ENCODE measurements around the gene ICOS. TPM values are rescaled to one million over a fixed set of nuclear protein-coding genes. Genes with fewer than 3 reads are reported as not detected.

The ICOS gene
- total and polyA plus RNA-seq, 2 of the 8 experiments (the other 6 are each of a cell fraction or from before 2014, with no cell fraction given), result not detected

DNA sequence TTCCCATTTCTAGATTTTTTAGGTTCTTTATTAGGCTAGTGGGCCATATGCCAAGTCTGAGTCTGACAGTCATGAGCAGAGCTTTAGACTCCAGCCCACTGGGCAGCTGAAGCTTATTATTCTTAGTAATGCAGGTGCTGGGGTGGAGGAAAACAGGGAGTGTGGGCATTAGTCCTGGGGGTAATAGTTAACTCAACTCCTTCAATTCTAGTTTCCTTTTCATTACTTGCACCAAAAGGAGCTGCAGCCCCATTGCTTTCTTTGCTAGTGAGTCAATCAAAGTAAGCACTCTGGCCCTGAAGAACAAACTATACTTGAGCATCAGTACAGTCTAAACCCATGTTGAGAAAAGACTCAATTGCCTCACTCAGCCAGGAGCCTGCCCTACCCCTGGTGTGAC, 35.5 kb downstream of the ICOS start:
- H3K27ac ChIP-seq (ENCODE audit: low read depth, low read length), result no peak overlapping the region
- H2BK5ac ChIP-seq (ENCODE audit: low read depth, low read length), result no peak overlapping the region
- H2AFZ ChIP-seq (ENCODE audit: low read length), result no peak overlapping the region
- H2BK15ac ChIP-seq (ENCODE audit: low read length), result no peak overlapping the region
- no peak overlapping the region for H3K56ac ChIP-seq (replicated peaks; ENCODE audit: insufficient read length, low read depth, low read length)
- H2AK5ac ChIP-seq (ENCODE audit: low read depth, low read length), result no peak overlapping the region
- no peaks in the 10 kb centered on the region for H3K23me2 ChIP-seq (ENCODE audit: low read depth, low read length)
- H3K79me2 ChIP-seq (ENCODE audit: control insufficient read depth in 1 of 2, insufficient read depth in 2 of 2, low read length in 2 of 2), result no peaks in the 10 kb centered on the region
- no peaks in the 10 kb centered on the region for H3K27me3 ChIP-seq (replicated peaks in 1 of 4; ENCODE audit: control insufficient read depth in 3 of 4, extremely low read depth in 1 of 4, insufficient read depth in 3 of 4, low read length in 3 of 4)
- no peaks in the 10 kb centered on the region for H3K36me3 ChIP-seq (ENCODE audit: control insufficient read depth in 2 of 4, insufficient read depth in 4 of 4, low read length in 3 of 4)
- no peak overlapping the region for H2BK20ac ChIP-seq (ENCODE audit: low read length)
- POLR2A ChIA-PET (ENCODE audit: partially characterized antibody), result no interaction called here
- no peaks in the 10 kb centered on the region for H4K20me1 ChIP-seq (replicated peaks in 1 of 2; ENCODE audit: control insufficient read depth in 1 of 2, insufficient read depth in 2 of 2, low read length in 2 of 2)
- no peak overlapping the region for H3K4me3 ChIP-seq (ENCODE audit: extremely low read depth in 1 of 4, insufficient read depth in 2 of 4, low read depth in 3 of 4, low read length in 4 of 4)
- no peak overlapping the region for H2BK12ac ChIP-seq (ENCODE audit: low read depth, low read length)
- no peaks in the 10 kb centered on the region for H3K79me1 ChIP-seq (ENCODE audit: low read depth, low read length)
- no peak overlapping the region for H4K8ac ChIP-seq (ENCODE audit: extremely low read depth, insufficient read depth, low read length)
- H3K4me2 ChIP-seq (ENCODE audit: insufficient read depth in 1 of 2, low read depth in 2 of 2, low read length in 2 of 2), result no peak overlapping the region
- TF ChIP-seq KDM4A (IDR thresholded peaks at IDR 0.05; ENCODE audit: low read depth, low read length, severe bottlenecking), result no peak
- TF ChIP-seq TAF1 (IDR thresholded peaks at IDR 0.05; ENCODE audit: low read depth, low read length), result no peak
- no peak for TF ChIP-seq TCF12 (IDR thresholded peaks at IDR 0.05; ENCODE audit: low read depth, low read length)
- TF ChIP-seq EZH2 (IDR thresholded peaks at IDR 0.05; ENCODE audit: low read depth, low read length, severe bottlenecking), result no peak
- TF ChIP-seq CEBPB (IDR thresholded peaks at IDR 0.05; ENCODE audit: low read depth, low read length), result no peak
- no peak for TF ChIP-seq FOSL1 (IDR thresholded peaks at IDR 0.05; ENCODE audit: insufficient read depth, low read depth, low read length)
- no peak for TF ChIP-seq RFX5 (IDR thresholded peaks at IDR 0.05; ENCODE audit: borderline replicate concordance, low read depth, low read length)
- TF ChIP-seq HDAC2 (IDR thresholded peaks at IDR 0.05; ENCODE audit: borderline replicate concordance in 1 of 2, low read depth in 2 of 2, low read length in 2 of 2), result no peak
- TF ChIP-seq SP4 (IDR thresholded peaks at IDR 0.05; ENCODE audit: low read length), result no peak
- no peak for TF ChIP-seq BCL11A (IDR thresholded peaks at IDR 0.05; ENCODE audit: low read depth in 2 of 2, low read length in 2 of 2)
- TF ChIP-seq, protein P1, sequence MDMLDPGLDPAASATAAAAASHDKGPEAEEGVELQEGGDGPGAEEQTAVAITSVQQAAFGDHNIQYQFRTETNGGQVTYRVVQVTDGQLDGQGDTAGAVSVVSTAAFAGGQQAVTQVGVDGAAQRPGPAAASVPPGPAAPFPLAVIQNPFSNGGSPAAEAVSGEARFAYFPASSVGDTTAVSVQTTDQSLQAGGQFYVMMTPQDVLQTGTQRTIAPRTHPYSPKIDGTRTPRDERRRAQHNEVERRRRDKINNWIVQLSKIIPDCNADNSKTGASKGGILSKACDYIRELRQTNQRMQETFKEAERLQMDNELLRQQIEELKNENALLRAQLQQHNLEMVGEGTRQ (IDR thresholded peaks at IDR 0.05; ENCODE audit: low read length), result no peak
- TF ChIP-seq CBX5 (IDR thresholded peaks at IDR 0.05; ENCODE audit: low read depth, low read length), result no peak
- TF ChIP-seq SIRT6 (IDR thresholded peaks at IDR 0.05; ENCODE audit: low read length), result no peak
- no peak for TF ChIP-seq CHD1 (IDR thresholded peaks at IDR 0.05; ENCODE audit: low read depth, low read length)
- H3K4ac ChIP-seq (replicated peaks; ENCODE audit: insufficient read length, low read depth, low read length), result no peak overlapping the region
- no peak overlapping the region for H3K23ac ChIP-seq (ENCODE audit: insufficient read length)
- no peak overlapping the region for H4K91ac ChIP-seq (replicated peaks; ENCODE audit: insufficient read length, low read length)
- H3K9me3 ChIP-seq (ENCODE audit: insufficient read depth in 2 of 2, low read depth in 1 of 2, low read length in 1 of 2), result peaks cover 0 to 3% of the 10 kb centered on the region in 2 experiments; a peak in 1 of 4 replicates
- CTCF ChIA-PET (ENCODE audit: partially characterized antibody), result no interaction called here
- no peak overlapping the region for H3K14ac ChIP-seq (ENCODE audit: insufficient read length)
- no peak overlapping the region for H3K18ac ChIP-seq (ENCODE audit: extremely low read depth, low read length)
- H3K9ac ChIP-seq (replicated peaks in 1 of 4; ENCODE audit: extremely low read depth in 1 of 4, low read depth in 3 of 4, low read length in 3 of 4), result no peak overlapping the region
- FAIRE-seq (no peak), DNase-seq (ENCODE audit: low read depth in 1 of 2, low spot score in 2 of 2) (no peak)
- H4K5ac ChIP-seq (ENCODE audit: insufficient read length, low read depth, low read length), result no peak overlapping the region
- H3K4me1 ChIP-seq (replicated peaks in 1 of 4; ENCODE audit: control insufficient read depth in 3 of 4, insufficient read depth in 4 of 4, low read length in 3 of 4), result peaks cover 0 to 4% (median 0%) of the 10 kb centered on the region in 4 experiments; a peak in 1 of 7 replicates
- no peak overlapping the region for H2BK120ac ChIP-seq (replicated peaks; ENCODE audit: low read depth, low read length)

Data from H1 (cell line).